ENCODE measurements around the gene NEDD4L. TPM values are rescaled to one million over a fixed set of nuclear protein-coding genes. Genes with fewer than 3 reads are reported as not detected.

NEDD4L gene
- total RNA-seq, 1 donor = 31.5 TPM

- DNase-seq (ENCODE audit: low read depth) = no peak
- no peak for TF ChIP-seq CTCF (IDR thresholded peaks at IDR 0.05; ENCODE audit: insufficient read depth, low read depth, low read length)
- H3K4me3 ChIP-seq (ENCODE audit: low read depth, low read length) = no peak overlapping the region
These were observed 130.3 kb downstream of the NEDD4L start for GRCh38 chr18:58174285-58174684.

- DNase-seq (ENCODE audit: low read depth) = no peak
- TF ChIP-seq CTCF (IDR thresholded peaks at IDR 0.05; ENCODE audit: insufficient read depth, low read depth, low read length) = no peak
- H3K4me3 ChIP-seq (ENCODE audit: low read depth, low read length) = no peak overlapping the region
These were observed 131.2 kb downstream of the NEDD4L start for GRCh38 chr18:58175122-58175785.

GRCh38 chr18:58175786-58176176 lies 131.8 kb downstream of the NEDD4L start:
- DNase-seq (ENCODE audit: low read depth) = no peak
- no peak for TF ChIP-seq CTCF (IDR thresholded peaks at IDR 0.05; ENCODE audit: insufficient read depth, low read depth, low read length)
- H3K4me3 ChIP-seq (ENCODE audit: low read depth, low read length) = no peak overlapping the region

- peak; percentile 85 for DNase-seq (ENCODE audit: low read depth)
- H3K4me3 ChIP-seq (ENCODE audit: low read depth, low read length) = no peak overlapping the region
- TF ChIP-seq CTCF (IDR thresholded peaks at IDR 0.05; ENCODE audit: insufficient read depth, low read depth, low read length) = no peak
These were observed 133.1 kb downstream of the NEDD4L start for GRCh38 chr18:58177004-58177717.

- DNase-seq (ENCODE audit: low read depth) = peak; percentile 76
- TF ChIP-seq CTCF (IDR thresholded peaks at IDR 0.05; ENCODE audit: insufficient read depth, low read depth, low read length) = no peak
- H3K4me3 ChIP-seq (ENCODE audit: low read depth, low read length) = no peak overlapping the region
These were observed 134.0 kb downstream of the NEDD4L start for GRCh38 chr18:58177896-58178470.

GRCh38 chr18:58178511-58178910 lies 134.5 kb downstream of the NEDD4L start:
- no peak overlapping the region for H3K4me3 ChIP-seq (ENCODE audit: low read depth, low read length)
- no peak for DNase-seq (ENCODE audit: low read depth)
- no peak for TF ChIP-seq CTCF (IDR thresholded peaks at IDR 0.05; ENCODE audit: insufficient read depth, low read depth, low read length)

Measured in fibroblast of villous mesenchyme (primary cell).